NCI-H1436 (cell line): ENCODE measurements around the gene RADIL.

Experiments used
- DNase-seq: peaks from one replicate; lab custom pipeline; 2025; lab: John Stamatoyannopoulos, UW

The RADIL gene

DNA sequence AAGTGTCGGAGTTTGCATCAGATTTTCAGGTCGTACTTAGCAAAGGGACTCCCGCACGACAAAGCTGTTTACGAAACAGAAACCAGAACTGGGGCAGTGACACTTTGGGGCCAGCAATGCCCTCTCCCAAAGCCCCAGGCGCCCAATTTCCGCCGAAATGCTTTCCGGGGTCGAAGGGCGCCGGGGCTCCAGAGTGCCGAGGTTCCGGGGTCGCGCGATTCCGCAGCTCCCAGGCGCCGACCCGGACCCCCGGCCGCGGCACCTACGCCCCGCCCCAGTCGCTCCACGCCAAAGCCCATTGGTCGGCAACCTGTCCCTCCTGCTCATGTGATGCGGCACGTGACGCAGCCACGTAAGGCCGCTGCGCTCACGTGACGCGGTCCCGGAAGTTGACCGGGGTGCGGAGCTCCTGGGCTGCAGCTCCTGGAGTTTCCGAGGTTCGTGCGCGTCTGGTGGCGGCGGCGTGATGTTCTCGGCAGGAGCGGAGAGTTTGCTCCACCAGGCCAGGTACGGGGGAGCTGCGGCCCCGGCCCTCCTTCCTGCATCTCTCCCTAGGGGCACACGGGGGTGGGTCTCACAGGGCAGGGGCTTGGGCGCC lies 108.2 kb downstream of the RADIL start, which contains the start of gene AP5Z1:
Gene AP5Z1, plus strand, starts transcription at position 374 of the 598 bp plus-strand sequence. Its CDS starts 93 bp downstream, at position 467.
- peak; percentile 95 for DNase-seq

DNA sequence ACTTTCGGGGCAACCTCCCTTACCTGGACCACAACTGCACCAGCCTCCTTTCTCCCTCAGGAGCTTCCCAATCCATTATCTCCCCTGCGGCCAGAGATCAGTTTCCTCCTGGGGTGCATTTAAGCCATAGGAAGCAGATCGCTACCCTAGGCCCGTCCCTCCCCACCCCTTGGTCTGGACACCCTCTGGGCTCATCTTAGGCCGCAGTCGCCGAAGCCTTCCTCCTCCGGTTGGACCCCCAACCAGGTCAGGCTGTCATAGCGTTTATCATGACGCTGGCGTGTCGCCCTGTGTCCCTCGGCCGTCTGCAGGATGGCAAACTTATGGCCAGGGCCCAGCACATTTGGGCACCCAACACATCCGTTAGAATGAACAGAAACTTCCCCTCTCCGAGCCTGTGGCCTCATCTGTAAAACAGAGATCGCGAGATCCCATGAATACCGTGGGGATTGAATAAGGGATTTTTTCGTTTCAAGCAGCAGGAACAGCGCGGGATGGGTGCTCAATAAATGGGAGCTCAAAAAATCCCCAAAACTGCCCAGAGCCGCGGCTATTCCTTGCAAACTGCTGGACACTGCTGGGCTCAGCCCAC lies 108.8 kb downstream of the RADIL start:
- DNase-seq: no peak

DNA sequence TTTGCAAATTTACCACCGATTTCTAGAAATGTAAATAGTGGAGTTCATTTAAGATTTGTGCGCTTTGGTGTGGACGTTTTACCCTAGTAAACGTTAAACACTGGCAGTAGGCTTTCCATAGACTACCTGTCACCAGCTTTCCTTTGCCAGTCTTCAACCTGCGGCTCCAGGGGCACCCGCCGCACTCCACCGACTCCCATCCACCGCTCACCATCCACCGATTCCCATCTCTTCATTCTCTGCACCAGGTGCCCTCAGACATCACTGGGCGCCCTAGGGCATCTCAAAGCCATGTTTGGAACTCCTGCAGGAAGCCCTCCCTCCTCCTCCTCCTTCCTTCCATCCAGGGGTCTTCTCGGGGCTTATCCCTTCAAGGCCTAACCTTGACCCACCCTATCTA lies 109.5 kb downstream of the RADIL start:
- DNase-seq: no peak

DNA sequence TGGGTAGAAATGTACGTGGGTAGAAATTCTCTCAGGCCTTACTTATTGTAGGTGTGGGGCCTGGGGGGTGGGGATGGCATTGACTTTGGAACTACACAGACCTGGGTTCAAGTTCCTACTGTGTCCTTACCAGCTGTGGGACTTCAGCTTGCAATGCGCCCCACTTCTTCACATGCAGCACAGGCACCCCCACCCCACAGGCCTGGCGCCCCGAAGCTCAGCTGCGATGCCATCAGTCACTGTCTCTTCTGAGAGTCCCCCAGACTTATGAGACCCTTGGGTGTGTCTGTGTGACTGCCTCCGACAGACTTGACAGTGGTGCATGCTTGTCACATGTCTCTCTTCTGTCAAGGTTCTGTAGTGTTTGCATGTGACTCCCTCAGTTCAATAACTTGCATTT lies 111.2 kb downstream of the RADIL start:
- DNase-seq: no peak

DNA sequence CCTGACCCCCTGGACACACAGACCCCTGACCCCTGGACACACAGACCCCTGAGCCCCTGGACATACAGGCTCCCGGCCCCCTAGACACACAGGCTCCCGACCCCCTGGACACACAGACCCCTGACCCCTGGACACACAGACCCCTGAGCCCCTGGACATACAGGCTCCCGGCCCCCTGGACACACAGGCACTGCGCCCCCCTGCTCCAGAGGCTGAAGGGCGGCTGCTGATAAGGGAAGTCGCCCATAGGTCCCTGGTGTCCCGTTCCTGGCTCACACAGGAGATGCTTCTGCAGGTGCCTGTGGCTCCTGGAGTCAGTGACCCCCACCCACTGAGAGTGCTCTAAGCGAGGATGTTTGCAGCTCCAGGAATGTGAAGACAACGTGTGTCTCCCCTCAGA lies 111.8 kb downstream of the RADIL start:
- DNase-seq: no peak

DNA sequence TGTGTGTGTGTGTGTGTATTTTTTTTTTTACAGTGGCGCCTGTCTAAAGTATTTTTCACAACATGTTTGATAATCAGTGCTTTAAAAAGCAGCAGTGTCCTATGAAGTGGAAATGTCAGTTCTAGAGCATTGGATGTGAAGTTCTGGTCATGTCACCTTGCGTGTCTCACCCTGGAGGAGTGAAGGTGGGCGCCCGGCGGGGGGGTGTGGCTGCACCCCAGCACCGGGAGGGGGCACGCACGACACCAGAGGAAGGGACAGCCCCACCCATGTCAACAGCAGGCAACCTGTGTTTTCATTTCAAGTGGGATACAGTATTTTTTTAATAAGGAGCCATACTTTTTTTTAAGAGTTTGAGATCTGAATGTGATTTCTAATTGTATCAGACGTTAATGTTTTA lies 112.6 kb downstream of the RADIL start:
- no peak for DNase-seq

DNA sequence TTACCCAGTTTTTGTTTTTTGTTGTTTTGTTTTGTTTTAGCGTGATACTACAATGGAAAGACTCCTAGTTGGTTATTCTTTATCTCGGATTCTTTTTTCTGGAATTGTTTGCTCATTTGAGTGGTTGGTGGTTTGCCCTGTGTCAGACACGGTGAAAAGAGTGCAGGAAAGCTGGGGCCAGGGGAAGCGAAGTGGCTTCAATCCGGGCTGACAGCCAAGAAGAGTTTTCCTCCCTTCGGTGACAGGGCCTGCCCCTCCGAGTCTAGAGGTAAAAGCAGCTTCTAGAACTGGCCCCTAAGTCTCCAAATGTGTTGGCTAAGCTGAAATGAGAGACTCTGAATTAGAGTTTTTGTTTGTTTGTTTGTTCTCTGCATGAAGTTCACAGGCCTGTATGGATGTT lies 113.8 kb downstream of the RADIL start:
- no peak for DNase-seq

DNA sequence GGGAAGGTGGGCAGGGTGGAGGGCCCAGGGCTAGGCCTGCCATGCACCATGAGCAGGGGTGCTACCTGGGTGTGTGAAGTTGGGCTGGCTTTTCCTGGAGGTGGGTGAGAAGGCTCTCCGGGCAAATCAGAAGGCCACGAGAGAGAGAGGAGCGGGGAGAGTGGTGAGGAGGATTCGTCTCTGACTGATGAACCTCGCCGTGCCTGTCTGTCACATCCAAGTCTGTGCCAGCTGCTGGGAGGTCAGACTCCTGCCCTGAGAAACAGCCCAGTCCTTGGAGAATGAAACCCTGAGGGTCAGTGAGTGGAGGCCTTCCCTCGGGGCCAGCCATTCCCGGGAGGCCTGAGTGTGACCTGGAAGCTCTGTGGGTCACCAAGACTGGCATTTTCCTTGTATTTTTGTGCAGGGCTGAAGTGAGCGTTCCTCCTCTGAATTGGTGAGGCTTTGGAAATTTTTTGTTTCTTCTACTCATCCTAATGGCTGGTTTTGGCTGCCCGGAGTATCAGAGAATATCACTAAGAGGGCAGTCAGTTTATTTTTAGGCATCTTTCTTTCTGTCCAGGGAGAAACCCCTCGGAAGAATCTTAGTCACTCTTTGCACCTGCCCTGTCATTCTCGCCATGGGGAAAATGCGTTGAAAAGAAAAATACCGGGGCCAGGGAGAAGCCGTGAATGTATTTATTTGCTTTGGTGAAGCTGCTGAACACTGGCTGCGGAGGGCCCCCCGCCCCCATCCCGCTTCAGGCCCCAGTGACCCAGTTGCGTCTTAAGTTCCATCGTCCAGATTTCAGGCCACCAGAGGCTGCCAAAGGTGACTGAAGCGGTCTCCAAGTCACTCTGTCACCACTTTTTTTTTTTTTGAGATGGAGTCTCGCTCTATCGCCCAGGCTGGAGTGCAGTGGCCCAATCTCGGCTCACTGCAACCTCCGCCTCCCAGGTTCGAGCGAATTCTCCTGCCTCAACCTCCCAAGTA lies 114.6 kb downstream of the RADIL start:
- DNase-seq: no peak

DNA sequence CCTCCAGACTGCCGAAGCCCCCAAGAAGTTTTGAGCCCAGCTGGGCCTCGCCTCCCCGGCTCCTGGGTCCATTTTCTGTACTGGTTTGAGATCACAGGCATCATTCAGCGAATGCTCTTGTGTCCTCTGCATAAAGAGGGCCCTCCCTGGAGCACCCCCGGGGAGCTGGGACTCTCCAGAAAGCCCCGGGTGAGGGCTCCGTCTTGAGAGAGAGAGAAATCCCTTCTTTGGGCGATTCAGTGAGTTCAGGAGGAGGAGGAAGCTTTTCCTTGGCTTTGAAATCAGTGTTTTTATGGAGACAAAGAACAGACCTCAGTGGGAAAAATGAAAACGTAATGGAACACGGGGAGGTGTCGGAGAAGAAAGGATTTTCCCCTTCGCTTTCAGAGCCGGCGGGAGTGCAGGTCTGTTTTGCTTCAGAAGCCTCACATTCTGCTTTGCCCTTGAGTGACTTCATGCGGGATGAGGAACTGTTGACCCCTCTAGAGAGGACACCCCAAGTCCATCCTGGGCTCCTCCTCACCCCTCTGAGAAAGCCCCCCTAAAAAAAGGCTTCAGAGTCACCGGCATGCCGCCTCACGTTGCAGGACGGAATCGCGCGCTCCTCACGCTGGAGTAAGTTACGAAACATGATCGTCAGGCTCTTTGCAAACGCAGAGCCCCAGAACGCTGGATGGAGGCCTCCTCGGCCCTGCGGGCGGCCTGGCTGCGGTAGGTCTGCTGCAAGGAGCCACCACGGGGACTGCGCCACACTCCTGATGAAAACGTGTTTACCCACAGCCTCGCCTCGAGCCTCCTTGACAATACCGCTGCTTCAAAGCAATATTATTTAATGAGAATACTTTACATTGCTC lies 116.6 kb downstream of the RADIL start:
- no peak for DNase-seq

DNA sequence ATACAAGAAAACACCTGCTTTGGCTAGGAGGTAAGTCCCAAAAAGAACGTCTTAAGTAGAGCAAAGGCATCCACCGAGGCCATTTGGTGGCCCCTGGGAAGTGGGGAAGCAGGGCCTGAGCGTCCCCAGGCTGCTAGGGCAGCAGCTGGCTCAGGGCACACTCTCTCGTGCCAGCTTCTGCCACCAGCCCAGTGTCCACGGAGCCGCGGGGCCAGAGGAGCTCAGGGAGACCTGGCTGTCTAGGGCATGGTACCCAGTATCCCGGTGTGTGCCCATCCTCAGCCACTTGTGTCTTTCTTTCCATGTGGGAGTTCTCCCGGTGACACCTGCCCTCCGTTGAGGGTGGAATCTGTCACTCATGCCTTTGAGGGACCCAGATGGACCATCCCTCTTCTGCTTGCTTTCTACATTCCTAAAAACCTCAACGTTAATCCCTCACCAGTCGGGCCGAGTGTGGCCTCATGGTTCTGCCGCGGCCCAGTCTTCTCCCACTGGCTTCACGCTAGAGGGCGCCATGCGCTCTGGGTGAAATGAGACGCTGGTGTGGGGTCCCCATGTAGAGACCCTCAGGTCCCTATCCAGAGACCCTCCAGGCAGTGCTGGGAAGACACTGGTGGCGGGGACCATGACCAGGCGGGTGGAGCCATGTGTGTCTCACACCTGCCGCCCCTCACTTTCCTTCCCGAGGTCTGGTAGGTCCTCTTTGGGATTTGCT lies 117.6 kb downstream of the RADIL start:
- DNase-seq: no peak

DNA sequence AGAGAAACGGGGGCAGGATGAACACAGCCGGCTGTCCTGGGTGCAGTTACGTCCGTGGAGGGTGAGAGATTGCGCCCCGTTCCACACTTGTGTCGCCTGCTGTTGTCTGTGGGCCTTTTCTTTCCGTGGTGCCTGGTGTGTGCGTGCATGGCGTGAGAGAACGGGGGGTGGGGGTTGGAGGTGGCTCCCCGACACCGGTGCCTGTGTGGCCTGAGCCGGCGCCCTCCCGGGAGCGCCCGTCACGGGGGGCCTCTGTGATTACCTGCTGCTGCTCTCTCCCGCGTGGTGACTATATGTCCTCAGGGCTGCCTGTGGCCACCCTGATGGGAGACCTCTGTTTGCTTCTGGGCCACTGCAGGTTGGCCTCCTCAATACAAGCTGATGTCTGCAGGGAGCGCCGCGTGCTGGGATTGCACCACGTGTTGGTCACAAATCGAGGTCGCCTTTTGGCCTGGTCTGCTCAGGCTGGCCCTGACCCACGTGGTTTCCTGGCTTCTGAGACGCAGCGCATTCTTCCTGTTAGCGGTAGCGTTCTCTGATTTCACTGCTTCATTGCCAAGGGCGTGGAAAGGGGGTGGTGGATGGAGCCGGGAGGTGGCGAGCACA lies 119.0 kb downstream of the RADIL start:
- no peak for DNase-seq

DNA sequence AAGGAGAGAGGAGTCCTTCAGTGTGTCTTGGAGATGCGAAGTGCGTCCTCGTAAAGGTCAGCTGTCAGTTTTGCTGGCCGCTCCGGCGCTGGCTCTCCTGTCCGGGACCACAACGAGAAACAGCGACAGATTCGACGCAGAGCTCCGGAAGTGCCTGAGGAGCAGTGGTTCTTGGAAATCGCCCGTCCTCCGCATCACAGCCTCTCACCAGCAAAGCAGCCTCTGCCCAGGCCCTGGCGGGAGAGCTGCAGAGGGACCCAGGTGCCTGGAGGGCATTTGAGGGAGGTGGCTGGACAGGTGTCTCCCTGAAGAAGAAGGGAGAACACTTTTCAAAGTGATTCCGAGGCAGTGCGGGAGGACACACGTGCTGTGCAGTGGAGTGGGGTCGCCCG lies 119.7 kb downstream of the RADIL start:
- DNase-seq: no peak

DNA sequence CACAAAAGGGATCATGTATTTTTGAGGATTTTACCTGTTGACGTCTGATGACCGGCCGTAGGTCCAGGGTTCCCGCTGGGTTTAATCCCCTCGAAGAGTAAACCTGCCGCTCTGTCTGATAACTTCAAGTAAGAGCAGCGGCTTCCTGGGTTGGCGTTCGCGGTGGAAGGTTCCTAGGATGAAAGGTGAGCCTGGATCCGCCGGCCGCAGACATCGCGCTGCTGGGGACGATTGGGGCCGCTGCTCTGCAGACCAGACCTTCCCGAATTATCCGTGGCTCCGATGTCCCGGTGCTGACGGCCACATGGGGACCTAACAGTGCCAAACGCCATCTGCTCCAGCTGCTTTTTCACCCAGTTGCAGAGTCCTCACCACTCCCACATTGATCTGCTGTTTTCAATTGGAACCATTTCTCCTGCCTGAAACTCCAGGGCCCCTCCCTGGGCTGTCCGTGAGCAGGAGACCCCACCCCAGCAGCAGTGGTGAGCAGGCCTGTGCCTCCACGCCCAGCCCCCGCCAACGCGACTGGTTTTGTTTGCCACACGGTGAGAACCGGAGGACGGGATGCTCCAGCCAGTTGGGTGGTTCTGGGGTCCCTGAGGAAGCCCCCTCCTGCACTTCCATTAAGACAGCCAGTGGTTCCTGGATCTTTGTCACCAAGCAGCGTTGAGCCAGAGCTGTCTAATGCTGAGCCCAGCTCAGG lies 120.3 kb downstream of the RADIL start:
- DNase-seq: no peak

DNA sequence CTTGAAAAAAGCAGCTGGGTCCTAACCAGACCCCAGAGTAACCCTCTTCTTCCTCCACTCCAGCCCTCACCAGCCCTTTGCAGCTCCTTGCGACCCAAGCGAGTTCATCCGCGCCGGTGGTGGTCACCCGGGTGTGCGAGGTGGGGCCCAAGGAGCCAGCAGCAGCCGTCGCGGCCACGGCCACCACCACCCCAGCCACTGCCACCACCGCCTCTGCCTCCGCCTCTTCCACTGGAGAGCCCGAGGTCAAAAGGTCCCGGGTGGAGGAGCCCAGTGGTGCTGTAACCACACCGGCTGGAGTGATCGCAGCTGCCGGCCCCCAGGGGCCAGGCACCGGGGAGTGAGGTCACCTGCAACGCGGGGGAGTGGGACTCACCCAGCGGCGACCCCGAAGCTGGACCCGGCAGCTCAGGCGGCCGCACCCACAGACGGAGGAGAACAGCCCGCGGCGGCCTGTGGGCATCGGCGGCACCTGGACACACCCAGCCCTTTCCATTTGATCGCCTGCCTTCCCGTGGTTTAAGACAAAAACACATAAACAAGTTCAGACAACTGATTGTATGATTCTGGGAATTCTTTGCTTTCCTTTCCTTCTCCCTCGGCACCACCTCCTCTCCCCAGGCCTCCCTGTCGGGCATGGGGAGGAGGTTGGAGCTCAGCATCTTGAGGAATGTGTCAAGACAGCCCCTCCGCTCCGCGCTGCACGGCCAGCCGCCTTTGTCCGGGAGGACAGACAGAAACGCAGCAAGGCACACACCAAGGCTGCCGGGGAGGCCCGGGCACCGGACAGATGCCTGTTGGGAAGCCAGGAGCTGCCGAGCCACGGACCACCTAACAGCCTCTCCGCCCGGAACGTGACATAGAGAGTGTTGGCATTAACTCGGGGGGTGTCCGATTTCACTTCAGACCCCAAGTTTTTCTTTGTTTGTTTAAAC lies 121.1 kb downstream of the RADIL start:
- no peak for DNase-seq

DNA sequence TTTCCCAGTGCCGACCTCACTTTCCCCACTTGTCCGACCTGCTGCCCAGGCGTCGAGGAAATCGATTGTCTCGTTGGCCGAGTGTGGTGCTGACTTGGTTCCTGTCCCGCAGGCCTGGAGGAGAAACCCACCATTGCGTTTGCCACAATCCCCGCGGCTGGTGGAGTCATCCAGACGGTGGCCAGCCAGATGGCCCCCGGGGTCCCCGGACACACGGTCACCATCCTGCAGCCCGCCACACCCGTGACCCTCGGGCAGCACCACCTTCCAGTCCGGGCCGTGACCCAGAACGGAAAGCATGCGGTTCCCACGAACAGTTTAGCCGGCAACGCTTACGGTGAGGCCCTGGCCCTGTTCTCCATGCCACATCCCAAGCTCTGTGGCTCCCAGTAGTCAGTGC lies 122.6 kb downstream of the RADIL start:
- no peak for DNase-seq

DNA sequence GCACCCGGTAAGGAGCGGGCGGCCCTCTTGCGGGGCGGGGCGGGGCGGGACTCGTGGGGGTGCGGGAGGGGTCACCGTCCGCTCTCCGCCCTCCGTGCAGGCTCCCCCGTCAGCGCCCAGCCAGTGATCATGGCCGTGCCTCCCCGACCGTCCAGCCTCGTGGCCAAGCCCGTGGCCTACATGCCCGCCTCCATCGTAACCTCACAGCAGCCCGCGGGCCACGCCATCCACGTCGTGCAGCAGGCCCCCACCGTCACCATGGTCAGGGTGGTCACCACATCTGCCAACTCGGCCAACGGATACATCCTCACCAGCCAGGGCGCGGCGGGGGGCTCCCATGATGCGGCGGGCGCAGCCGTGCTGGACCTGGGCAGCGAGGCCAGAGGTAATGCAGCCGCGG lies 124.3 kb downstream of the RADIL start:
- DNase-seq: no peak

DNA sequence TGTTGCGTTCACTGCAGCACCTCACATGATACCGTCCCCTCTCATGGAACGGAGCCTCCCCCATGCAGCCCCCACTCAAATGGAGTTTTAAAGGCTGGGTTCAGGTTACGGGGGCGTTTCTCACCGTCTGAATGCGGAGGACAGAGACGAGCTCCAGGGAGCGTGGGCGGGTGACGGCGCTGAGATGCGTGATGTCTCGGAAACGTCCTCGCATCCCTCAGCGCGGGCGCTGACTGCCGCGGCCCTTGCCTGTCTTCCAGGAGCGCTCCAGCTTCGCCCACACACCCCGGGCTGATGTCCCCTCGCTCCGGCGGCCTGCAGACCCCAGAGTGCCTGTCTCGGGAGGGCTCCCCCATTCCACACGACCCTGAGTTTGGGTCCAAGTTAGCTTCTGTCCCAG lies 124.7 kb downstream of the RADIL start:
- DNase-seq: no peak

DNA sequence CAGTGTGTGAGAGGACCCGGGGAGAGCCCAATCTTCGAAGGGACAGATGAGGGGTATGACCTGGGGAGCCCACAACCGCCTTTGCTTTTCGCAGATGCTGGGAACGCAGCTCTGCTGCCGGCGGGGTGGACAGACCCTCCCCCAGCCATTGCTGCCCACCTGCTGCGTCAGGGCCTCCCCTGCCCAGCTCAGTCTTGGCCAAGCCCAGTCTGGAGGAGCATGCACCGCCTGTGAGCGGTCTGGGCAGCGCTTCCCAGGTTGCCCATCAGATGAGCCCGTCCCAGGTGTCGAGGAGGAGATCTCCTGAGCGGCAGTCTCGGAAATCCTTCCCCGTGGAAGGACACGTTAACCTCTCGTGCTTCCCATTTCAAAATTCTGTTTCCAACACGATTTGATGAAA lies 125.4 kb downstream of the RADIL start:
- DNase-seq: no peak

DNA sequence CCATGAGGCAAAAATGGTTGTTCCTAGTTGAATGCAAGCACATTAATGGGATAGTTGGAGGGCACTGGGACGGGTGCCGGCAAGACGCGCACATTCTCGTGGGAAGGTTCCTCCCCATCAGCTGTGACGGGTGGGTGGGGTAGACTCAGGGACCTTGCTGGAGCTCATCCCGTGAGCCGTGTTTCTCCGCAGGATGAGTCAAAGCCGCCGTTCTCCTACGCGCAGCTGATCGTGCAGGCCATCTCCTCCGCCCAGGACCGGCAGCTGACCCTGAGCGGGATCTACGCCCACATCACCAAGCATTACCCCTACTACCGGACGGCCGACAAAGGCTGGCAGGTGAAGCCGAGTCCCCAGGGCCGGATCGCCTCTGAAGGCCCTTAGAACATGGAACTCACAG lies 128.5 kb downstream of the RADIL start:
- DNase-seq: no peak
